HepG2 (cell line): Measurements from ENCODE around the gene WDR45B. TPM values are rescaled to one million over a fixed set of nuclear protein-coding genes. Genes with fewer than 3 reads are reported as not detected.

ENCODE experiments used
- CENPBD1 ChIP-seq: sonication (generic); formaldehyde crosslinking; IDR thresholded peaks from 2 replicates; pipeline ENCODE4 v1.8.0; 2022; ENCODE audit warnings: missing genetic modification reagents, low read depth, mild to moderate bottlenecking, borderline replicate concordance
- KLF11 ChIP-seq: IDR thresholded peaks from 2 replicates; pipeline ENCODE4 v1.6.1; 2016; ENCODE audit warnings: missing compliant biosample characterization
- KLF9 ChIP-seq: IDR thresholded peaks from 2 replicates; pipeline ENCODE4 v1.6.1; 2016; ENCODE audit warnings: low read depth
- LBX2 ChIP-seq: sonication (generic); formaldehyde crosslinking; IDR thresholded peaks from 2 replicates; pipeline ENCODE4 v1.5.0; 2020; ENCODE audit warnings: missing genetic modification reagents, mild to moderate bottlenecking, borderline replicate concordance
- MED8 ChIP-seq: sonication (generic); formaldehyde crosslinking; IDR thresholded peaks from 2 replicates; pipeline ENCODE4 v1.8.1; 2023; ENCODE audit warnings: mild to moderate bottlenecking, missing genetic modification reagents; ENCODE audit not compliant: insufficient replicate concordance
- RXRA ChIP-seq: sonication (generic); formaldehyde crosslinking; IDR thresholded peaks from 2 replicates; pipeline ENCODE4 v1.5.1; 2020; ENCODE audit warnings: missing genetic modification reagents
- SAFB2 ChIP-seq: sonication (generic); formaldehyde crosslinking; IDR thresholded peaks from 2 replicates; pipeline ENCODE4 v1.5.1; 2020; ENCODE audit warnings: missing genetic modification reagents, low read depth, mild to moderate bottlenecking, borderline replicate concordance
- SETDB1 ChIP-seq: sonication (generic); formaldehyde crosslinking; IDR thresholded peaks from 2 replicates; pipeline ENCODE4 v1.5.1; 2020; ENCODE audit warnings: missing genetic modification reagents, mild to moderate bottlenecking, borderline replicate concordance
- SMC3 ChIP-seq: IDR thresholded peaks from 2 replicates; pipeline ENCODE4 v1.6.1; 2011; ENCODE audit warnings: low read length, improper control_type of control experiment
- ZBTB2 ChIP-seq: sonication (generic); formaldehyde crosslinking; IDR thresholded peaks from 2 replicates; pipeline ENCODE4 v1.8.0; 2022; ENCODE audit warnings: low read depth, missing genetic modification reagents
- ZEB1 ChIP-seq: IDR thresholded peaks from 2 replicates; pipeline ENCODE4 v1.6.1; 2012; ENCODE audit warnings: mild to moderate bottlenecking, low read depth, inconsistent platforms; ENCODE audit not compliant: insufficient replicate concordance
- ZNF33A ChIP-seq: sonication (generic); formaldehyde crosslinking; IDR thresholded peaks from 2 replicates; pipeline ENCODE4 v1.5.1; 2020; ENCODE audit warnings: missing genetic modification reagents, mild to moderate bottlenecking, moderate library complexity, borderline replicate concordance
- ZNF605 ChIP-seq: sonication (generic); formaldehyde crosslinking; IDR thresholded peaks from 2 replicates; pipeline ENCODE4 v1.8.0; 2022; ENCODE audit warnings: mild to moderate bottlenecking, missing genetic modification reagents
- ZNF713 ChIP-seq: sonication (generic); formaldehyde crosslinking; IDR thresholded peaks from 2 replicates; pipeline ENCODE4 v1.4.0; 2020; ENCODE audit warnings: mild to moderate bottlenecking, missing genetic modification reagents
- ZZZ3 ChIP-seq: sonication (generic); formaldehyde crosslinking; IDR thresholded peaks from 2 replicates; pipeline ENCODE4 v1.4.0; 2020; ENCODE audit warnings: missing genetic modification reagents, mild to moderate bottlenecking, borderline replicate concordance
- polyA plus RNA-seq, 8 experiments: library from polyadenylated mRNA; depleted of rRNA in 3 of 8; stranded (reverse) in 7 of 8; unstranded in 1 of 8; fragments of >200 nt; fragmentation: Illumina TruSeq in 4 of 8; extraction: Trizol in 4 of 8; gene quantifications; 2 replicates each; pipeline versions ENCODE4 v1.2.1 to v1.2.3, GENCODE V29; 2011 to 2016; ENCODE audit warnings: low read depth in 4 of 8, missing spikeins in 1 of 8, mixed read lengths in 1 of 8; ENCODE audit not compliant: insufficient read depth in 1 of 8
- total RNA-seq, 5 experiments: library from RNA; depleted of rRNA; stranded (reverse); fragments of >200 nt; fragmentation: Illumina TruSeq; extraction: Trizol; gene quantifications; 2 replicates each; pipeline ENCODE4 v1.2.3, GENCODE V29; 2016; ENCODE audit warnings: low read depth in 1 of 5
- TF ChIP-seq, protein P1 (sequence below): sonication (generic); formaldehyde crosslinking; IDR thresholded peaks from 2 replicates; pipeline ENCODE4 v1.5.0; 2020; ENCODE audit warnings: mild to moderate bottlenecking, missing genetic modification reagents
- TF ChIP-seq, protein P2 (sequence below): sonication (generic); formaldehyde crosslinking; IDR thresholded peaks from 2 replicates; pipeline ENCODE4 v1.4.0; 2020; ENCODE audit warnings: missing genetic modification reagents
- TF ChIP-seq, protein P3 (sequence below): sonication (generic); formaldehyde crosslinking; IDR thresholded peaks from 2 replicates; pipeline ENCODE4 v1.5.0; 2020; ENCODE audit warnings: missing genetic modification reagents

Gene WDR45B
- total and polyA plus RNA-seq, 2 of the 13 experiments (the other 11 are each of a cell fraction or from before 2014, with no cell fraction given), result 86.2 to 155 TPM

DNA sequence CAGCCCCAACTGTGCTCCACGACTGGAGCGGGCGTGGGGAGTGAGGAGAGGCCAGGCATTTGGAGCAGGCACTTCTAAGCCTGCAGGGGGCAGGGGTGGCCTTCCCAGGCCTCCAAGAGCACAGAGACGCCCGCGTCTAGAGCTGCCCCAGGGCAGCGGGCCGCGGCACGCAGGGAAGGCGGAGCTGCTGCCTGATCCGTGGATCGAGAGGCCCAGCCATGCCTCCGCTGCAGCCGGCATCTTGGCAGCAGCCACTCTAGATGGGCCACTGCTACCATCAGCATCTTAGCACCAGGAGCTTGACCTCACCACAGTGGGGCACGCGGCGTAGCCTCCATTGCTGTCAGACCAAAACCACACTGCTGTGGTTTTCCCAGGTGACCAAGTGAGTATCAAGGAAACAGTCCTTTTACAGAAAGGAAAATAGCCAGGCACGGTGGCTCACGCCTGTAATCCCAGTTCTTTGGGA is 20.4 kb upstream of the WDR45B start (continued):
- TF ChIP-seq, protein P1, sequence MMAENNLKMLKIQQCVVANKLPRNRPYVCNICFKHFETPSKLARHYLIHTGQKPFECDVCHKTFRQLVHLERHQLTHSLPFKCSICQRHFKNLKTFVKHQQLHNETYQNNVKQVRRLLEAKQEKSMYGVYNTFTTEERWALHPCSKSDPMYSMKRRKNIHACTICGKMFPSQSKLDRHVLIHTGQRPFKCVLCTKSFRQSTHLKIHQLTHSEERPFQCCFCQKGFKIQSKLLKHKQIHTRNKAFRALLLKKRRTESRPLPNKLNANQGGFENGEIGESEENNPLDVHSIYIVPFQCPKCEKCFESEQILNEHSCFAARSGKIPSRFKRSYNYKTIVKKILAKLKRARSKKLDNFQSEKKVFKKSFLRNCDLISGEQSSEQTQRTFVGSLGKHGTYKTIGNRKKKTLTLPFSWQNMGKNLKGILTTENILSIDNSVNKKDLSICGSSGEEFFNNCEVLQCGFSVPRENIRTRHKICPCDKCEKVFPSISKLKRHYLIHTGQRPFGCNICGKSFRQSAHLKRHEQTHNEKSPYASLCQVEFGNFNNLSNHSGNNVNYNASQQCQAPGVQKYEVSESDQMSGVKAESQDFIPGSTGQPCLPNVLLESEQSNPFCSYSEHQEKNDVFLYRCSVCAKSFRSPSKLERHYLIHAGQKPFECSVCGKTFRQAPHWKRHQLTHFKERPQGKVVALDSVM (CRISPR knock-in tag), result peak; percentile 36; the same call in 1 of the 2 replicates
- no peak for TF ChIP-seq ZBTB2 (CRISPR knock-in tag)
- no peak for TF ChIP-seq SAFB2 (CRISPR knock-in tag)
- no peak for TF ChIP-seq SETDB1 (CRISPR knock-in tag)
- TF ChIP-seq KLF11 (CRISPR knock-in tag), result no peak
- TF ChIP-seq ZNF605 (CRISPR knock-in tag), result no peak
- no peak for TF ChIP-seq KLF9
- peak; percentile 80 for TF ChIP-seq RXRA (CRISPR knock-in tag)
- TF ChIP-seq LBX2 (CRISPR knock-in tag), result no peak
- TF ChIP-seq, protein P2, sequence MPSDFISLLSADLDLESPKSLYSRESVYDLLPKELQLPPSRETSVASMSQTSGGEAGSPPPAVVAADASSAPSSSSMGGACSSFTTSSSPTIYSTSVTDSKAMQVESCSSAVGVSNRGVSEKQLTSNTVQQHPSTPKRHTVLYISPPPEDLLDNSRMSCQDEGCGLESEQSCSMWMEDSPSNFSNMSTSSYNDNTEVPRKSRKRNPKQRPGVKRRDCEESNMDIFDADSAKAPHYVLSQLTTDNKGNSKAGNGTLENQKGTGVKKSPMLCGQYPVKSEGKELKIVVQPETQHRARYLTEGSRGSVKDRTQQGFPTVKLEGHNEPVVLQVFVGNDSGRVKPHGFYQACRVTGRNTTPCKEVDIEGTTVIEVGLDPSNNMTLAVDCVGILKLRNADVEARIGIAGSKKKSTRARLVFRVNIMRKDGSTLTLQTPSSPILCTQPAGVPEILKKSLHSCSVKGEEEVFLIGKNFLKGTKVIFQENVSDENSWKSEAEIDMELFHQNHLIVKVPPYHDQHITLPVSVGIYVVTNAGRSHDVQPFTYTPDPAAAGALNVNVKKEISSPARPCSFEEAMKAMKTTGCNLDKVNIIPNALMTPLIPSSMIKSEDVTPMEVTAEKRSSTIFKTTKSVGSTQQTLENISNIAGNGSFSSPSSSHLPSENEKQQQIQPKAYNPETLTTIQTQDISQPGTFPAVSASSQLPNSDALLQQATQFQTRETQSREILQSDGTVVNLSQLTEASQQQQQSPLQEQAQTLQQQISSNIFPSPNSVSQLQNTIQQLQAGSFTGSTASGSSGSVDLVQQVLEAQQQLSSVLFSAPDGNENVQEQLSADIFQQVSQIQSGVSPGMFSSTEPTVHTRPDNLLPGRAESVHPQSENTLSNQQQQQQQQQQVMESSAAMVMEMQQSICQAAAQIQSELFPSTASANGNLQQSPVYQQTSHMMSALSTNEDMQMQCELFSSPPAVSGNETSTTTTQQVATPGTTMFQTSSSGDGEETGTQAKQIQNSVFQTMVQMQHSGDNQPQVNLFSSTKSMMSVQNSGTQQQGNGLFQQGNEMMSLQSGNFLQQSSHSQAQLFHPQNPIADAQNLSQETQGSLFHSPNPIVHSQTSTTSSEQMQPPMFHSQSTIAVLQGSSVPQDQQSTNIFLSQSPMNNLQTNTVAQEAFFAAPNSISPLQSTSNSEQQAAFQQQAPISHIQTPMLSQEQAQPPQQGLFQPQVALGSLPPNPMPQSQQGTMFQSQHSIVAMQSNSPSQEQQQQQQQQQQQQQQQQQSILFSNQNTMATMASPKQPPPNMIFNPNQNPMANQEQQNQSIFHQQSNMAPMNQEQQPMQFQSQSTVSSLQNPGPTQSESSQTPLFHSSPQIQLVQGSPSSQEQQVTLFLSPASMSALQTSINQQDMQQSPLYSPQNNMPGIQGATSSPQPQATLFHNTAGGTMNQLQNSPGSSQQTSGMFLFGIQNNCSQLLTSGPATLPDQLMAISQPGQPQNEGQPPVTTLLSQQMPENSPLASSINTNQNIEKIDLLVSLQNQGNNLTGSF, result no peak
- TF ChIP-seq ZNF713 (CRISPR knock-in tag), result no peak
- TF ChIP-seq, protein P3, sequence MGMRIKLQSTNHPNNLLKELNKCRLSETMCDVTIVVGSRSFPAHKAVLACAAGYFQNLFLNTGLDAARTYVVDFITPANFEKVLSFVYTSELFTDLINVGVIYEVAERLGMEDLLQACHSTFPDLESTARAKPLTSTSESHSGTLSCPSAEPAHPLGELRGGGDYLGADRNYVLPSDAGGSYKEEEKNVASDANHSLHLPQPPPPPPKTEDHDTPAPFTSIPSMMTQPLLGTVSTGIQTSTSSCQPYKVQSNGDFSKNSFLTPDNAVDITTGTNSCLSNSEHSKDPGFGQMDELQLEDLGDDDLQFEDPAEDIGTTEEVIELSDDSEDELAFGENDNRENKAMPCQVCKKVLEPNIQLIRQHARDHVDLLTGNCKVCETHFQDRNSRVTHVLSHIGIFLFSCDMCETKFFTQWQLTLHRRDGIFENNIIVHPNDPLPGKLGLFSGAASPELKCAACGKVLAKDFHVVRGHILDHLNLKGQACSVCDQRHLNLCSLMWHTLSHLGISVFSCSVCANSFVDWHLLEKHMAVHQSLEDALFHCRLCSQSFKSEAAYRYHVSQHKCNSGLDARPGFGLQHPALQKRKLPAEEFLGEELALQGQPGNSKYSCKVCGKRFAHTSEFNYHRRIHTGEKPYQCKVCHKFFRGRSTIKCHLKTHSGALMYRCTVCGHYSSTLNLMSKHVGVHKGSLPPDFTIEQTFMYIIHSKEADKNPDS (CRISPR knock-in tag), result no peak
- no peak for TF ChIP-seq ZZZ3 (CRISPR knock-in tag)
- no peak for TF ChIP-seq ZEB1
- TF ChIP-seq SMC3, result peak; percentile 73
- TF ChIP-seq CENPBD1 (CRISPR knock-in tag), result no peak
- no peak for TF ChIP-seq ZNF33A (CRISPR knock-in tag)
- no peak for TF ChIP-seq MED8 (CRISPR knock-in tag)
